GM19193 (cell line): ENCODE results near the gene PIEZO1.

Experiments
- POLR2A ChIP-seq: IDR thresholded peaks from 4 replicates; pipeline ENCODE4 v1.6.1; 2011; ENCODE audit not compliant: insufficient read depth, insufficient read length; ENCODE audit errors: extremely low read depth

PIEZO1 gene

GRCh38 chr16:88818575-88818874, 33.5 kb upstream of the PIEZO1 start:
- no peak for TF ChIP-seq POLR2A

GRCh38 chr16:88817785-88818574, 33.0 kb upstream of the PIEZO1 start:
- no peak for TF ChIP-seq POLR2A

DNA sequence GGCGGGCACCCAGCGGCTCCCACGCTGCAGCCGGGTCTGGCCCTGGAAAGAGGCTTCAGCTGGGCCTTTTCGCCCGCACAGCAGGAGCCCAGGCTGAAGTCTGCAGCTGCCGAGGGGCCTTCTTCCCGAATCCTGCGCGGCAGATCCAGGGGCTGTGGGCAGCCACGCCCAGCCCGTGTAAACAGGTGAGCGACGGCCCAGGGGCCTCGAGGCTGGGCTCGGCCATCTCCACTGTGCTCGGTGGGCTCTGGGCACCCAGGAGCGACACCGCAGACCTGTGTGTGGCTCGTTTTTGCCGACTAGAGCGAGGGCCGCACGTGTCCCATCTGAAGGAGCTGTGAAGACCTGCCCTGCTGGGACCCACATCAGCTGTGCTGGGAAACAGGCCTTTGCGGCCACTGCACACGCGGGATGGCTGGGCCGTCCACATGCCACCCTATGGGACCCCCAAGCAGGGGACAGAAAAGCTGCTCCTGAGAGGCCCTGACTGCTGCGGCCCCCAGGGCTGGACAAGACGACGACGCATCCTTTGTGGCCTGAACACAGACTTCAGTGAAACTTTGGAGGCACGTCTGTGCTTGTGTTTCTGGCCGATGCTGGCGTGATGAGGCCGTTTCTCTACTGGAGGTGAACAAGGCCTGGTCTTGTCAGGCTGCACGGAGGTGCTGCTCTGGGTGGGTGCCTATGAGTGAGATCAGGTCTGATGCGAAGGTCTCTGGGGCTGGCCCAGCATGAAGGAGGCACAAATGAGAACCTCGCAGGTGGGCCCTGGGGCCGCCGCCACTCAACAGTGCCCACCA, 31.9 kb upstream of the PIEZO1 start:
- TF ChIP-seq POLR2A, result no peak

GRCh38 chr16:88815901-88816589, 31.0 kb upstream of the PIEZO1 start:
- TF ChIP-seq POLR2A, result no peak

DNA sequence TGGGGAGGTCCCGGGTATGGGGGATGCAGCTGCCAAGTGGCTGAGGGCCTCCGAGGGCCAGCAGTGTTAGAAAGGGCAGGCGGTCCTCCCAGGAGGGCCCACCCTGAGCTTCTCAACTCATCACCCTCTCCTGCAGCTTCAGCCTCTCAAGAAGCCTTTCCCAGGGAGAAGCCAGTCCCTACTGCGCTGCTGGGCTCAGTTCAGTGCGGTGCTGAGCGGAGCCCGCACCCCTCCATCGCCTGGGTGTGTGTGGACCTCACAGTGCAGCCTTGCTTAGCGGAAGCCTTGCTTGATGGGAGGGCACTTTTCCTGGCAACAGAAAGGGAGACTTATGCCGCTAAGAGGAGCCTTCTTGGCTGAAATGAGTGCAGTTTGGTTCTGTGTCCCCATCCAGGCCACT, 30.2 kb upstream of the PIEZO1 start:
- TF ChIP-seq POLR2A, result no peak

DNA sequence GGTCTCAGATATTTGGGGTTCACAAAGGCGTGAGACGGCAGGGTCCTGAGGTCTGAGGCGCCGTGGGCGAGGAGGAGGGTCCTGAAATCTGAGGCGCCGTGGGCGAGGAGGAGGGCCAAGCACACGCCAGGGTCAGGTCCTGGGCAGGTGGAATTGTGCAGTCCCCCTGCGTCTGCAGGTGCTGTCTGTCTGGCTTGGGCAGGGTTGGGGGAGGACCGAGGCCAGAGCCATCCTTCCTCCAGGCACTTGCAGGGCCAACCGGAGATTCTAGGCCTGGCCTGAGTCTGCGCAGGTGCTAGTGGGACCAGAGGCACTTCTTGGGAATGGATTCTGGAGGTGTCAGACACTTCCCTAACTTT, 29.1 kb upstream of the PIEZO1 start:
- TF ChIP-seq POLR2A, result no peak

DNA sequence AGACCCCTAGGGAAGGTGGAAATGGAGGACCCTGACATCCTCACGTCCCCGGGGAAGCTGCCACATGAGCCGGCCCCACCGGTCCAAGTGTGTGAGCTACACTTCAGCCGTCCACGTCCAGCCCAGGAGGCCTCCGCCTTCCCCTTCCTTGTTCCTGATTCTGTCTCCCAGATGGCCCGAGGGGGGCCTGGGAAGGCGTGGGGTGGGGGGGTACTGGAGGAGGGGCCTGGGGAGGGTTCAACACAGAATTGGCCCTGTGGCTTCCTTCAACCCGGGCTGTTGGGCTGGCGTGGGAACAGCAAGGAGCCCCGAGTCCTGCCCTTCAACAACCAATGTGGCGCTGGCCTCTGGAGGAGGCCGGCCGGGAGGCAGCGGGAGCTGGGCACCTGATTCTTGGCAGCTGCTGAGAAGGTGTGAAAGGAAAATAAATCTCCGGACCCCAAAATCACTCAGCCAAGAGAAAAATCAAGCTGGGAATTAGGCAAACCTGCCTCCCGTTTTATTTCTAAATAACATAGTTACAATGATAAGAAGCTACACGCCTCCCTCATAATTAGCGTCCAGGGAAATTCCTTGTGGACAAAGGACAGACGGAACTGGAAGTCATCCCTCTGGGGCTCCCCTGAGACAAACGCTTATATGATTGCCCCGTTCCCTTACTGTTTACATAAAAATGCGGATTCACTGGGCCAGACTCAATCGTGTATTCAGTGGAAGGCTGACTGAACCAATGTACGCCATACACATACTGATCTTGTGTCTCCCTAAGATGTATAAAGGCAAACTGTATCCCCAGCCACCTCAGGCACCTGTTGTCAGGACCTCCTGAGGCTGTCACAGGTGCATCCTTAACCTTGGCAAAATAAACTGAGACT, 28.5 kb upstream of the PIEZO1 start:
- TF ChIP-seq POLR2A, result no peak

DNA sequence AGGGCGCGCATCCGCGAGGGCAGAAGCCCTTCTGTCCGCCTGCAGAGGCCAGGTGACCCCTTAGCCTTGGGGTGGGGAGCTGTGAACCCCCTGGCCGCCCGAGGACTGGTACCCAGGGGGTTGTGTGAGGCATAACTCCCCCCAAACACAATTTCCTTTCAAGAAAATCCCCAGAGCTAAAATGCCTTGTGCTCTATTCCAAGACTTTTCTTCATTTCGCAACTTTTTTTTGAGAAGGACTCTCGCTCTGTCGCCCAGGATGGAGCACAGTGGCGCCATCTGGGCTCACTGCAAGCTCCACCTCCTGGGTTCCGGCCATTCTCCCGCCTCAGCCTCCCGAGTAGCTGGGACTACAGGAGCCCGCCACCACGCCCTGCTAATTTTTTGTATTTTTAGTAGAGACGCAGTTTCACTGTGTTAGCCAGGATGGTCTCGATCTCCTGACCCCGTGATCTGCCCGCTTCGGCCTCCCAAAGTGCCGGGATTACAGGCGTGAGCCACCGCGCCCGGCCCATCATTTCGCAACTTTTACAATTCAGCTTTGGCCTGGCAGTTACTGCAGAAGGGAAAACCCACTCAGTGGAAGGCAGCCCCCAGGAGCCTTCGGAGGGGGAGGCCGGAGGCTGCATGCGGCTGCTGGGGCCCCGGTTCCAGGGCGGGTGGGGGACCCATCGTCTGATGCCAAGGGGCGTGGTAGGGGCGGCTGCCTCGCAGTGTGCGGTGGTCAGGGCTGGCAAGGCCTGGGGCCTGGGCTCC, 27.7 kb upstream of the PIEZO1 start:
- TF ChIP-seq POLR2A, result no peak

GRCh38 chr16:88811769-88812512, 26.9 kb upstream of the PIEZO1 start, which contains the start of gene APRT:
APRT (minus strand) TSS chr16:88811928; CDS start chr16:88811899, 29 bp downstream.
- TF ChIP-seq POLR2A, result peak; percentile 89

DNA sequence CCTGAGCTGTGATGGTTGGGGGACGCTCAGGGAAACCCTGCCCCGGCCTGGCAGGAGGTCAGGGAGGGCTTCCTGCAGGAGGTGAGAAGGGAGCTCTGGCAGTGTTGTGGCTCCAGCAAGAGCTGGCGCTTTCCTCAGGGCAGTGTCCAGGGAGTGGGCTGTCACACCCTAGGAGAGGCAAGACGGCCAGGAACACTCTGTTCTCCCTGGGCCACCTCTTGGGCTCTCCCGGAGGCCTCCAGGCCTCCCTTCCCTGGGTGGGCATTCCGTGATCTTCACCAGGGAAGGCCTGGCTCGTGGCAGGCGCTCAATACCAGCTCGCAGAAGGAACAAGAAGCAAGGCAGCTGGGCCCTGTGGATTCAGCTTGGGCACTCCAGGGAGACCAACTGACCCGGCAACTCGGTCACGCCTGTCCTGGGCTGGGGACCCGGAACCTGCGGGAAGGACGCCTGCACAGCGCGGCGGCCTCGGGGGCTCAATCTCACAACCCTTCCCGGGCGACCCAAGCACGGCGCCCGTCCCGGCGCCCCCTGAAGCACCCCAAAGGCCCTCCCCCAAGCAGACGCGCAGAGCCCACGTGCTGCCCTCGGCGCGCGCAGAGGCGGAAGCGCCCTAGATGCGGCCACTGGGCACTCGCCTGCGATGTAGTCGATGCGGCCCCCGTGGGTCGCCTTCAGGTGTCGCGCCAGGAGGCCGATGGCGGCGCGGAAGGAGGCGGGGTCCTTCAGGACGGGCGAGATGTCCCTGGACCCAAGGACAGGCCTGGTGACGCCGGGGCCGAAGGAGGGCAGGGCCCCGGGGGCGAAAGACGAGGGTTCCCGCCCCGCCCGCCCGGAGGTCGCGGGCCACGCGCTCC, 26.1 kb upstream of the PIEZO1 start:
- TF ChIP-seq POLR2A, result peak; percentile 72

DNA sequence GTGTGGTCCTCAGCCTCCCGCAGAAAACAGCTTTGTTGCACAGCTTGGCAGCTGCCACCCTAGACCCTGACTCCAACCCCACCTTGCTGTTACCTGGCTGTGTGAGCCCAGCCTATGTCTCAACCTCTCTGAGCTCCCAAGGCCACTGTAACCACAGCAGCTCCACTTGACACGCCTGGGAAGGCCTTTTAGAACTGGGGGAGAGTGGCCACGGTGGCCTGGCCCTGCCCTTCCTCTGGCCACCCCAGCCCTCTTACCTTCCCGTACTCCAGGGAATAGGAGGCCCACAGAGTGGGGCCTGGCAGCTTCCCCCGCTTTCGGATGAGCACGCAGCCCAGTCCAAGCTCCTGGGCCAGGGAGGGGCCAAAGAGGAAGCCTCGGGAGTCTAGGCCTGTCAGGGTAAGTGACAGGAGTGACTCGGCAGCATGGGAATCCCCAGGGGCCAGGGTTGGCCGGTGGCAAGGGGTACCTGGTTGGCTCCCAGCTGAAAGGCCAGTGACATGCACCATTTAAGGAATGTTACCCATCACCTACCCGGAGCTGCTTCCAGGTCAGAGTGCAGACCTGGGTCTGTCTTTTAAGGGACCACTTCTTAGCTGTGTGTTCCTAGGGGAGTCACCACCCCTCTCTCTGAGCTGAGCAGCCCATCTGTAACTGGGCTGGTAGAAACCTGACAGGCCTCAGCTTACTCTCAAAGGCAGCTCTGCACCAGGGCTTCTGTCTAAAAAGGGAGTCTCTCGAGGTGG, 25.3 kb upstream of the PIEZO1 start:
- TF ChIP-seq POLR2A, result peak; percentile 26

GRCh38 chr16:88809676-88810165, 24.7 kb upstream of the PIEZO1 start:
- TF ChIP-seq POLR2A, result no peak
